ENCODE data around the gene C14orf93.

C14orf93 gene

DNA sequence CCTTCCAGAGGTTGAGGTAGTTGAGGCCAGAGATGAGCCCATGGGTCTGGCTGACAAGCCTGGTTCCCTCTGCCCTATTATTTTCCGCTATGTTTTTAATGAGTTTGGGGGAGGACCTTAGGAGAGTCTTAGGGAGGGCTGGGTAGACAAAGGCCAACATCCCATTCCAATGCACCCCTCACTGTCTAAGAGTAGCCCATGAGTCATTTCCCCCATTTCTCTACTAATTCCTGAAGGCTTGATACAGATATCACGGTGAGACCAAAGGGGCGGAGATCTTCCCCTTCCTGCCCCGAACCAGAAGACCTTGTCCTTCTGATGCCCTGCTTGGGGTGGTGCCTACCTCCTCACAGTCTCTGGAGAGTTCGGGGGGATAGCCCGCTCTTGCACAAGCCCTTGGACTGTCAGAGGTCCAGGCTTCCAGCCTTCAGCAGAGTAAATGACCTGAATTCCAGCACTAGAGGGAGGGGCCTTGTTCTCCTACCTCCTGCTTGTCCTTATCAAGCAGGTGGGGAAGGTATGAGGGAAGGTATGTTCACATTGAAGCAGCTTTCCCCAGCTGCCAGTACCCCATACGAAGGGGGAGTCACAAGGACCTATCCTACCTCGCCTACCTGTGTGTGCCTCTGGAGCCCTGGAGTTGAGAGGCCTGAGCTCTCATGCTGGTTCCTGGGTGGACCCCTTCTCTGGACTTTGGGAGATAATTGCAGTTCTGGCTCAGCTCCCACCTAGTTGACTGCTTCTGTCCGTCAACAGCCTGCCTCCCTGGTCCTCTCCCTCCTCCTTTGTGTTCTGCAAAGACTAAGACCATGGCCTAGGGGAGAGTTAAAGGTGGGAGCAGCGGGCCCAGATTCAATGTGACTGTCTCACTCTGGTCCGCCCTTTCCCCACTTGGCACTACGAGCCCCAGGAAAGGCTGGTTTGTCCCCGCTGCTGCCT, 35.7 kb upstream of the C14orf93 start:
- in situ Hi-C loops (cut with HindIII; ENCODE audit: low sequenced_read_pairs), result no loop called here
- TF ChIP-seq, protein P1, sequence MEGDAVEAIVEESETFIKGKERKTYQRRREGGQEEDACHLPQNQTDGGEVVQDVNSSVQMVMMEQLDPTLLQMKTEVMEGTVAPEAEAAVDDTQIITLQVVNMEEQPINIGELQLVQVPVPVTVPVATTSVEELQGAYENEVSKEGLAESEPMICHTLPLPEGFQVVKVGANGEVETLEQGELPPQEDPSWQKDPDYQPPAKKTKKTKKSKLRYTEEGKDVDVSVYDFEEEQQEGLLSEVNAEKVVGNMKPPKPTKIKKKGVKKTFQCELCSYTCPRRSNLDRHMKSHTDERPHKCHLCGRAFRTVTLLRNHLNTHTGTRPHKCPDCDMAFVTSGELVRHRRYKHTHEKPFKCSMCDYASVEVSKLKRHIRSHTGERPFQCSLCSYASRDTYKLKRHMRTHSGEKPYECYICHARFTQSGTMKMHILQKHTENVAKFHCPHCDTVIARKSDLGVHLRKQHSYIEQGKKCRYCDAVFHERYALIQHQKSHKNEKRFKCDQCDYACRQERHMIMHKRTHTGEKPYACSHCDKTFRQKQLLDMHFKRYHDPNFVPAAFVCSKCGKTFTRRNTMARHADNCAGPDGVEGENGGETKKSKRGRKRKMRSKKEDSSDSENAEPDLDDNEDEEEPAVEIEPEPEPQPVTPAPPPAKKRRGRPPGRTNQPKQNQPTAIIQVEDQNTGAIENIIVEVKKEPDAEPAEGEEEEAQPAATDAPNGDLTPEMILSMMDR (IDR thresholded peaks at IDR 0.05; ENCODE audit: low read depth, low read length), result no peak
- H3K4me3 ChIP-seq (ENCODE audit: low read depth, low read length), result no peak overlapping the region
- DNase-seq (ENCODE audit: low read depth, low spot score), result no peak

- TF ChIP-seq, protein P1 (IDR thresholded peaks at IDR 0.05; ENCODE audit: low read depth, low read length), result no peak
- no peak overlapping the region for H3K4me3 ChIP-seq (ENCODE audit: low read depth, low read length)
- in situ Hi-C loops (cut with HindIII; ENCODE audit: low sequenced_read_pairs), result no loop called here
- no peak for DNase-seq (ENCODE audit: low read depth, low spot score)
Observed at GRCh38 chr14:23044840-23045239, 34.9 kb upstream of the C14orf93 start.

GRCh38 chr14:23043754-23044153, 33.8 kb upstream of the C14orf93 start:
- no peak overlapping the region for H3K4me3 ChIP-seq (ENCODE audit: low read depth, low read length)
- TF ChIP-seq, protein P1 (IDR thresholded peaks at IDR 0.05; ENCODE audit: low read depth, low read length), result no peak
- DNase-seq (ENCODE audit: low read depth, low spot score), result no peak
- in situ Hi-C loops (cut with HindIII; ENCODE audit: low sequenced_read_pairs), result no loop called here

GRCh38 chr14:23043145-23043544, 33.2 kb upstream of the C14orf93 start:
- no peak for DNase-seq (ENCODE audit: low read depth, low spot score)
- in situ Hi-C loops (cut with HindIII; ENCODE audit: low sequenced_read_pairs), result no loop called here
- TF ChIP-seq, protein P1 (IDR thresholded peaks at IDR 0.05; ENCODE audit: low read depth, low read length), result no peak
- no peak overlapping the region for H3K4me3 ChIP-seq (ENCODE audit: low read depth, low read length)

DNA sequence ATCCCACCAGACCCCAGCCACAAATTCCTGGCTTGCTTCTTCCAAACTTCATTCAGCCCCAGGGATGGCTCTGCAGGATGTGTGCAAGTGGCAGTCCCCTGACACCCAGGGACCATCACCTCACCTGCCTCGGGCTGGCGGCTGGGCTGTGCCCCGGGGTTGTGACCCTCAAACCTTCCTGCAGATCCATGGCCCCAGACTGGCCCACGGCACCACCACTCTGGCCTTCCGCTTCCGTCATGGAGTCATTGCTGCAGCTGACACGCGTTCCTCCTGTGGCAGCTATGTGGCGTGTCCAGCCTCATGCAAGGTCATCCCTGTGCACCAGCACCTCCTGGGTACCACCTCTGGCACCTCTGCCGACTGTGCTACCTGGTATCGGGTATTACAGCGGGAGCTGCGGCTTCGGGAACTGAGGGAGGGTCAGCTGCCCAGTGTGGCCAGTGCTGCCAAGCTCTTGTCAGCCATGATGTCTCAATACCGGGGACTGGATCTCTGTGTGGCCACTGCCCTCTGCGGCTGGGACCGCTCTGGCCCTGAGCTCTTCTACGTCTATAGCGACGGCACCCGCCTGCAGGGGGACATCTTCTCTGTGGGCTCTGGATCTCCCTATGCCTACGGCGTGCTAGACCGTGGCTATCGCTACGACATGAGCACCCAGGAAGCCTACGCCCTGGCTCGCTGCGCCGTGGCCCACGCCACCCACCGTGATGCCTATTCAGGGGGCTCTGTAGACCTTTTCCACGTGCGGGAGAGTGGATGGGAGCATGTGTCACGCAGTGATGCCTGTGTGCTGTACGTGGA, 32.4 kb upstream of the C14orf93 start, which contains the start of gene PSMB11:
Gene PSMB11 (plus strand): TSS at position 51 of the 804 bp plus-strand sequence. CDS start 14 bp downstream, at position 65.
- in situ Hi-C loops (cut with HindIII; ENCODE audit: low sequenced_read_pairs), result no loop called here

GRCh38 chr14:23041729-23042128, 31.8 kb upstream of the C14orf93 start:
- TF ChIP-seq, protein P1 (IDR thresholded peaks at IDR 0.05; ENCODE audit: low read depth, low read length), result no peak
- no peak overlapping the region for H3K4me3 ChIP-seq (ENCODE audit: low read depth, low read length)
- in situ Hi-C loops (cut with HindIII; ENCODE audit: low sequenced_read_pairs), result no loop called here
- no peak for DNase-seq (ENCODE audit: low read depth, low spot score)

More for the DNA sequence above, 32.4 kb upstream of the C14orf93 start, which contains the start of gene PSMB11:
- no peak for DNase-seq (ENCODE audit: low read depth, low spot score)
- TF ChIP-seq, protein P1 (IDR thresholded peaks at IDR 0.05; ENCODE audit: low read depth, low read length), result no peak
- H3K4me3 ChIP-seq (ENCODE audit: low read depth, low read length), result no peak within 1 kb of the TSS

Data from astrocyte of the spinal cord (primary cell).